Activated T-helper 1 cell treated with anti-CD3 and anti-CD28 coated beads, Interleukin-12 subunit alpha, Interleukin-12 subunit beta, Interleukin-2, Interleukin-4 antibody, amounts not matched to agents 30 ng/mL and 10 ng/mL and 1 ng/mL, durations not matched to agents 14 hours and 24 hours and 36 hours (primary cell): Measurements from ENCODE around the gene TEX14. TPM values are rescaled to one million over a fixed set of nuclear protein-coding genes. Genes with fewer than 3 reads are reported as not detected.

Source experiments
- DNase-seq: peaks from one replicate; pipeline ENCODE4 v3.0.0; 2021; ENCODE audit warnings: low spot score
- H3K27ac Mint-ChIP-seq: one replicate; pipeline ENCODE4 v1.8.0; 2021; ENCODE audit warnings: mild to moderate bottlenecking, mixed read lengths
- H3K27me3 Mint-ChIP-seq: one replicate; pipeline ENCODE4 v1.8.0; 2022; ENCODE audit warnings: mild to moderate bottlenecking, moderate library complexity, mixed read lengths; ENCODE audit not compliant: insufficient read depth
- H3K36me3 Mint-ChIP-seq: one replicate; pipeline ENCODE4 v1.8.0; 2021; ENCODE audit warnings: low read depth, mixed read lengths
- H3K4me1 Mint-ChIP-seq: one replicate; pipeline ENCODE4 v1.8.0; 2021; ENCODE audit warnings: low read depth, mixed read lengths
- H3K4me3 Mint-ChIP-seq: one replicate; pipeline ENCODE4 v1.8.0; 2021; ENCODE audit warnings: mild to moderate bottlenecking, moderate library complexity, mixed read lengths
- H3K9me3 Mint-ChIP-seq: one replicate; pipeline ENCODE4 v1.8.0; 2021; ENCODE audit warnings: mixed read lengths
- intact Hi-C: fragments of 100-400 bp; cut with micrococcal nuclease; formaldehyde crosslinking; loops from one replicate; pipeline ENCODE4 v1.15.1; 2024
- total RNA-seq: library from RNA; stranded (reverse); gene quantifications from 2 replicates; pipeline ENCODE4 v1.2.3, GENCODE V29; 2022

Gene TEX14, protein sequence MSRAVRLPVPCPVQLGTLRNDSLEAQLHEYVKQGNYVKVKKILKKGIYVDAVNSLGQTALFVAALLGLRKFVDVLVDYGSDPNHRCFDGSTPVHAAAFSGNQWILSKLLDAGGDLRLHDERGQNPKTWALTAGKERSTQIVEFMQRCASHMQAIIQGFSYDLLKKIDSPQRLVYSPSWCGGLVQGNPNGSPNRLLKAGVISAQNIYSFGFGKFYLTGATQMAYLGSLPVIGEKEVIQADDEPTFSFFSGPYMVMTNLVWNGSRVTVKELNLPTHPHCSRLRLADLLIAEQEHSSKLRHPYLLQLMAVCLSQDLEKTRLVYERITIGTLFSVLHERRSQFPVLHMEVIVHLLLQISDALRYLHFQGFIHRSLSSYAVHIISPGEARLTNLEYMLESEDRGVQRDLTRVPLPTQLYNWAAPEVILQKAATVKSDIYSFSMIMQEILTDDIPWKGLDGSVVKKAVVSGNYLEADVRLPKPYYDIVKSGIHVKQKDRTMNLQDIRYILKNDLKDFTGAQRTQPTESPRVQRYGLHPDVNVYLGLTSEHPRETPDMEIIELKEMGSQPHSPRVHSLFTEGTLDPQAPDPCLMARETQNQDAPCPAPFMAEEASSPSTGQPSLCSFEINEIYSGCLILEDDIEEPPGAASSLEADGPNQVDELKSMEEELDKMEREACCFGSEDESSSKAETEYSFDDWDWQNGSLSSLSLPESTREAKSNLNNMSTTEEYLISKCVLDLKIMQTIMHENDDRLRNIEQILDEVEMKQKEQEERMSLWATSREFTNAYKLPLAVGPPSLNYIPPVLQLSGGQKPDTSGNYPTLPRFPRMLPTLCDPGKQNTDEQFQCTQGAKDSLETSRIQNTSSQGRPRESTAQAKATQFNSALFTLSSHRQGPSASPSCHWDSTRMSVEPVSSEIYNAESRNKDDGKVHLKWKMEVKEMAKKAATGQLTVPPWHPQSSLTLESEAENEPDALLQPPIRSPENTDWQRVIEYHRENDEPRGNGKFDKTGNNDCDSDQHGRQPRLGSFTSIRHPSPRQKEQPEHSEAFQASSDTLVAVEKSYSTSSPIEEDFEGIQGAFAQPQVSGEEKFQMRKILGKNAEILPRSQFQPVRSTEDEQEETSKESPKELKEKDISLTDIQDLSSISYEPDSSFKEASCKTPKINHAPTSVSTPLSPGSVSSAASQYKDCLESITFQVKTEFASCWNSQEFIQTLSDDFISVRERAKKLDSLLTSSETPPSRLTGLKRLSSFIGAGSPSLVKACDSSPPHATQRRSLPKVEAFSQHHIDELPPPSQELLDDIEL (N-terminal part only)
- 0.13 and 0.17 TPM in 2 replicates for total RNA-seq

DNA sequence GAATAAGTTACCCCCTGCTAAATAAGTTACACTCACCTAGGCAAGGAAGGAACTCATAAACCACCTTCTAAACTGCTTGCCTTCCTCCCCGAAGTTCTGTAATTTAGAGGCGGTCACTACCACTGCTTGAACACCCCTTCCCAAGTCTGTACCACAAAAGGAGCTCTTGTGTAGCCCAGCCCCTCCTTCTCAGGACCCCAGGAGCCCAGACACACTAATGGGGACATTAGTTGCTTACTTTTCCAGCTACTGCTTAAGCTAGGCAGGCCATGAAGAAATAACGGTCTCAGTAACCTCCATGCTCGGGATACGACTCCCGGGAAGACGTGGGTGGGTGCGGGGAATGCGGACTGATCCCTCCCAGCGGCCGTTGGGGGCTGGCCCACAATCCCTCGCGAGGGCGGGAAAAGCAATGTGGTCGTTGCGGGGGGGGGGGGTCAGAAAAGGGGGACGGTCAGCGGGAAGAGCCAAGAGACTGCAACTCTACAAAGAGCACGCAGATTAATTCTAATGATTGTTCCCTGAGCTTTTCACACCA lies at the start of gene TEX14:
Gene TEX14, minus strand, starts transcription at position 345 of the 538 bp plus-strand sequence. CDS start 40,044 bp downstream, outside the sequence.
- peak within 1 kb of the TSS; percentile 97 for H3K4me3 Mint-ChIP-seq
- no peaks in the 10 kb centered on the region for H3K9me3 Mint-ChIP-seq
- no peaks in the 10 kb centered on the region for H3K27me3 Mint-ChIP-seq
- peaks cover 12% of the 10 kb centered on the region for H3K36me3 Mint-ChIP-seq
- DNase-seq = no peak
- H3K4me1 Mint-ChIP-seq = peaks cover 31% of the 10 kb centered on the region
- intact Hi-C loops = loop anchor here (1.0 to 10.0 kb wide), 4 partner anchors 32 to 357 kb away; no protein-coding TSS in a partner anchor
- peak within 1 kb of the TSS; percentile 98 for H3K27ac Mint-ChIP-seq

DNA sequence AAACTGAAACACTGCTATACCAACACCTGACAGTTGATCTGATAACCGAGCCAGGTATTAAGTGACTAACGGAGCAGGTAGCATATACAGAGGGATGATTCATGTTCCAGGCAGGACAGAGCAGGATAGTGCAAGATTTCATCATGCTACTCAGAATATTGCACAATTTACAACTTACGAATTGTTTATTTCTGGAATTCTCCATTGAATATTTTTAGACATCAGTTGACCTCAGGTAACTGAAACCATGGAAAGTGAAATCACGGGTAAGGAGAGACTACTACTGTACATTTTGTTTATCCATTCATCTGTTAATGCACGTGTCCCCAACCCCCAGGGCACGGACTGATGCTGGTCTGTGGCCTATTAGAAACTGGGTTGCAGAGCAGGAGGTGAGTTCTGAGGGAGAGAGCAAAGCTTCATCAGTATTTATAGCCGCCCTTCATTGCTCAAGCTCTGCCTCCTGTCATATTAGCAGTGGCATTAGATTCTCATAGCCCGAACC lies 49.3 kb upstream of the TEX14 start:
- H3K27ac Mint-ChIP-seq = no peak overlapping the region
- H3K27me3 Mint-ChIP-seq = no peaks in the 10 kb centered on the region
- DNase-seq = no peak
- no peaks in the 10 kb centered on the region for H3K9me3 Mint-ChIP-seq
- H3K4me1 Mint-ChIP-seq = no peaks in the 10 kb centered on the region
- intact Hi-C loops = no loop called here
- H3K36me3 Mint-ChIP-seq = no peaks in the 10 kb centered on the region
- no peak overlapping the region for H3K4me3 Mint-ChIP-seq

DNA sequence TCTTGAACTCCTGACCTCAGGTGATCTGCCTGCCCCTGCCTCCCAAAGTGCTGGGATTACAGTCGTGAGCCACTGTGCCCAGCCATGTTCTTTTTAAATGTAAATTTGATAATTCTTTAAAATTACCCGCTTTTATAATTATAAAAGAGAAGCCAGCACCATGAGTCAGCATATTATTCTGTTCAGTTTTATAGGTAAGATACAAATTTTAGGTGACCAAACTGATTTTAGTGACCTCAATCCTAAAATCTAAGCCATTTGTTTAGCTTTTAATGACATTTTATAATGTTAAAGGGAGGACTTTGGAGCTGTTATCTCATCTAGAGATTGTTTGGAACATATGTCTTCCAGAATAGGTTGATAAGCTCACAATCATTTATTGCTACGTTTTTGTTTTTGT lies 43.0 kb upstream of the TEX14 start:
- Mint-ChIP-seq H3K27ac (no peak overlapping the region), H3K4me1 (no peaks in the 10 kb centered on the region), H3K36me3 (peaks cover 3% of the 10 kb centered on the region), H3K9me3 (no peaks in the 10 kb centered on the region), H3K27me3 (no peaks in the 10 kb centered on the region), H3K4me3 (no peak overlapping the region)
- intact Hi-C loops = no loop called here
- no peak for DNase-seq

DNA sequence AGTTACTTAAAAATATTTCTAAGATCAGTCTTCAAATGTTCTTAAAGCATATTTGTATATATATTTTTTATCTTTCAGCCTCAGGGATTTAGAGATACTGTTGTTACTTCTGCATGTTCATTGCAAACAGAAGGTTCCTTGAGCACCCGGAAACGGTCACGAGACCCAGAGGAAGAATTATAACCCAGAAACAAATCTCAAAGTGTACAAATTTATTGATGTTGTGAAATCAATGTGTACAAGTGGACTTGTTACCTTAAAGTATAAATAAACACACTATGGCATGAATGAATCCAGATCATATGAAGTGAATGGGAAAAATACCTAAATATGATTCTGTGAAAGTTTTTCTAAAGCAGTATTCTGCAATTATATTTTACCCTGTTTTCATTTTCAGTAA lies 42.2 kb upstream of the TEX14 start:
- no peak overlapping the region for H3K4me3 Mint-ChIP-seq
- H3K9me3 Mint-ChIP-seq = no peaks in the 10 kb centered on the region
- no peak for DNase-seq
- H3K4me1 Mint-ChIP-seq = peaks cover under 1% of the 10 kb centered on the region
- peaks cover 3% of the 10 kb centered on the region for H3K36me3 Mint-ChIP-seq
- no peak overlapping the region for H3K27ac Mint-ChIP-seq
- no peaks in the 10 kb centered on the region for H3K27me3 Mint-ChIP-seq
- intact Hi-C loops = no loop called here

DNA sequence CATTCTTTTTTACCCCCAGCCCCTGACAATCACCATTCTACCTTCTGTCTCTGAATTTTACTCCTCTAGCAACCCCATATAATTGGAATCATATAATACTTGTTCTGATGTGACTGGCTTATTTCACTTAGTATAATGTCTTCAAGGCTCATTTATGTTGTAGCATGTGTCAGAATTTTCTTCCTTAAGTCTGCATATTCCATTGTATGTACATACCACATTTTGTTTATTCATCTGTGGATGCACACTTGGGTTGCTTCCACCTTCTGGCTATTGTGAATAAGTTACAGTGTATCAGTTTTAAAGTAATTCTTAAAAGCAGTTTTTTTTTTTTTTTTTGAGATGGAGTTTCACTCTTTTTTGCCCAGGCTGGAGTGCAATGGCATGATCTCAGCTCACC lies 39.1 kb upstream of the TEX14 start:
- intact Hi-C loops = no loop called here
- H3K4me3 Mint-ChIP-seq = no peak overlapping the region
- H3K9me3 Mint-ChIP-seq = no peaks in the 10 kb centered on the region
- DNase-seq = no peak
- peaks cover 5% of the 10 kb centered on the region for H3K4me1 Mint-ChIP-seq
- H3K27me3 Mint-ChIP-seq = no peaks in the 10 kb centered on the region
- peaks cover 6% of the 10 kb centered on the region for H3K36me3 Mint-ChIP-seq
- H3K27ac Mint-ChIP-seq = no peak overlapping the region

DNA sequence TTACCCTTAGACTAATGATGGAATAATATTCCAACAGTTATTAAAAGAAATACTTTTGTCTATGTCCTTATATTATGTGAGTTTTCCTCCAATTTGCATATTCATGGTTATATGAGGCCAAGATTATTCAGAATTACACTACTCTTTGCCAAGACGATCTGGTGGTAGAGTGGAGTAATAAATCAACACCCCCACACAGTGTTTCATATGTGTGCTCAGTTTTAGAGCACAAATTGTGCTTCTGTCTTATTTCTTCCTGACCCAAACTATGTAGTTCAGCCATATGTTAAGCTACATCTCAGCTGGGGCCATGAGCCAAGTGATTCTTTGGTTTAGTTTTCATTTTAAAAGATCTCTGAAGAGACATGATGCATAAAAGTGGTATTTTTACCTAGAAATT lies 37.0 kb upstream of the TEX14 start:
- no peak overlapping the region for H3K4me3 Mint-ChIP-seq
- H3K4me1 Mint-ChIP-seq = peaks cover 5% of the 10 kb centered on the region
- no peak overlapping the region for H3K27ac Mint-ChIP-seq

DNA sequence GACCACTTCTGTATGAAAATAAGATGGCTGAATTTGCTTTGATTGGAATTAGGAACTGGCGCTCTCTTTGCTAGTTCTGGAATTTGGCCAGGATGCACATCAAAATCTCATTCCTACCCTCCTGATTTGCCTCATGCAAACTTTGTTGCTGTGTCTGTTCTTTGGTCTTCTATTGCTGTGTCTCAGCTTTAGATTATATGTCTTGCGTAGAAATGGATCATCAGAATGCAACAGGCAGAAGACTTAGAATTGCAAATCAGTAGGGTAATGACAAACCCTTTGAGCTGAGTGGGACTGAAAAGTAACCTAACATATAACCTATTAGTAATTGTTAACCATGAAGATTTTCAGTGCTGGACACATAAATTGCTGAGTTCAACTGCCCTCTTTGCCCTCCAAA lies 30.9 kb upstream of the TEX14 start:
- H3K4me3 Mint-ChIP-seq = no peak overlapping the region
- peaks cover 22% of the 10 kb centered on the region for H3K36me3 Mint-ChIP-seq
- no peaks in the 10 kb centered on the region for H3K4me1 Mint-ChIP-seq
- no peaks in the 10 kb centered on the region for H3K27me3 Mint-ChIP-seq
- intact Hi-C loops = no loop called here
- no peaks in the 10 kb centered on the region for H3K9me3 Mint-ChIP-seq
- H3K27ac Mint-ChIP-seq = no peak overlapping the region
- no peak for DNase-seq

More for the DNA sequence above, 37.0 kb upstream of the TEX14 start:
- no peak for DNase-seq
- Mint-ChIP-seq H3K27me3 (no peaks in the 10 kb centered on the region), H3K36me3 (peaks cover 15% of the 10 kb centered on the region), H3K9me3 (no peaks in the 10 kb centered on the region)
- intact Hi-C loops = no loop called here

DNA sequence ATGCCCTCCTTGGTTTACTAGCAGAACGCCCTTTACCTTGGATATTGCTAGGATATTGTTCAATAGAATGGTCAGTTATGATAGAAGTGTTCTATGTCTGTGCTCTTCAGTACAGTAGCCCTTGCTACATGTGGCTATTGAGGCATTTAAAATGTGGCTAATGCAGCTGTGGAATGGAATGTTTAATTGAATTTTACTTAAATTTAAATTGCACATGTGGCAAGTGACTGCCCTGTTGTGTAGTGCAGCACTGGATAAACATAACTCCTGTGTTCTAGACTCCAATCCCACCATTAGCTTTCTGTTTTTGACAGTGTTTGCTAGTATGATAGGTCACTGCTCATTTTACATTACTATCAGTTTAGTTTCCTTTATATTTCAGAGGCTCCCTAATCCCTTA lies 30.4 kb upstream of the TEX14 start:
- H3K36me3 Mint-ChIP-seq = peaks cover 24% of the 10 kb centered on the region
- no peaks in the 10 kb centered on the region for H3K9me3 Mint-ChIP-seq
- no peak overlapping the region for H3K27ac Mint-ChIP-seq
- H3K4me1 Mint-ChIP-seq = no peaks in the 10 kb centered on the region
- no peak overlapping the region for H3K4me3 Mint-ChIP-seq
- DNase-seq = no peak
- H3K27me3 Mint-ChIP-seq = no peaks in the 10 kb centered on the region
- intact Hi-C loops = no loop called here

DNA sequence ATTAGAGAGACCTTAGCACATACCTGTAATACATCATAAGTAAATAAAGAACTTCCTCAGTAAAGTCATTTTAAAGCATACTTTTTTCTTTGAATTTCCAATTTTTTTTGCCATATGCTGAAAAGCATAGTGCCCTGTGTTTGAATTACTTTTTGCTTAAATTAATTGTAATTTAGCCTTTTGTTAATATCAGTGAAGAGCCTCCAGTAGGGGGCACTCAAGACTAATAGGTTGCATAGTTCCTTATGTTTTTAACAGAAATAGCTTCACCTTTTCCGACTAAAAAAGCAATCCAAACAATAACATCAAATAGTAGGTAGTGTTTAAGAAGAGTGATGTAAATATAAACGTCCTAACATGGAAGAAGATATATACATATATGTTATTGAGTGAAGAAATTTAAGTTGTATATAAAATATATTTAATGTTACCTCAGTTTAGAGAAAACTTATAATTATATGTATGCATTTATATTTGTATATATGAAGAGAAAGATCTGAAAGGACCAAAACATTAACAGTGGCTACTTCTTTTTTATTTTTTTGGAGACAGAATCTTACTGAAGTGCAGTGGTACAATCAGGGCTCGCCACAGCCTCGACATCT lies 19.2 kb upstream of the TEX14 start:
- Mint-ChIP-seq H3K9me3 (no peaks in the 10 kb centered on the region), H3K4me1 (peaks cover 18% of the 10 kb centered on the region), H3K27ac (no peak overlapping the region), H3K27me3 (no peaks in the 10 kb centered on the region), H3K36me3 (peaks cover 32% of the 10 kb centered on the region), H3K4me3 (no peak overlapping the region)
- intact Hi-C loops = loop anchor here (1.0 kb wide), 1 partner anchor 294 kb away; no protein-coding TSS in a partner anchor
- no peak for DNase-seq

DNA sequence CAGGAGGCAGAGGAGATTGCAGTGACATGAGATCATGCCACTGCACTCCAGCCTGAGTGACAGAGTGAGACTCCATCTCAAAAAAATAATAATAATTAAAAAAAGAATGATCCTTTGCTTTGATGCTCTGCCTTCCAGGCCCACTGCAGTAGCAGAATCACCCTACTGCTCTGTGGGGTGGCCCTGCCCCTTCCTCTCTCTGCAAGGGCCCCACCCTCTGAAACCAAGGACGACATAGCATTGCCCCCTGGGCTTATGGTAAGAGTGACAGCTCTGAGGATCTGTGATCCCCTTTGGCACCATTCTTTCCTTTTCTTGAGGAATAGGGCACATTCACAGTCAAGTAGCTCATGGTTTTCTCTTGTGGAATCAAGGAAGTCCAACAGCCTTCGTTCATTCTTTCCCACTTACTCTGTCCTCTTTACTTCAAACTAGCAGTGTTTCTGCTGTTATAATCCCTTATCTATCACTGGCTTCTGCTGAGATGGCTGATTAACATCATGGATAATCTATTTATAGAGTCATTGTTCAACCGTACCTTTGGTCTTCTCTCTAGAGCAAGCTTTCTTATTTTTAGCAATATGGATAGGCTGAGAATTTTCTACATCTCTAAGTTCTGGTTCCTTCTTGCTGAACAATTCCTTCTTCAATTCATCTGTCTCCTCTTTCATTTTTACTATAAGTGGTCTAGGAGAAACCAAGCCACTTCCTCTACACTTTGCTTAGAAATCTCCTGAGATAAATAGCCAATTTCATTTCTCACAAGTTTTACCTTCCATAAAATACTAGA lies 14.7 kb upstream of the TEX14 start:
- peaks cover 48% of the 10 kb centered on the region for H3K4me1 Mint-ChIP-seq
- DNase-seq = no peak
- no peaks in the 10 kb centered on the region for H3K27me3 Mint-ChIP-seq
- no peaks in the 10 kb centered on the region for H3K9me3 Mint-ChIP-seq
- H3K4me3 Mint-ChIP-seq = peak overlapping the region; percentile 54
- intact Hi-C loops = loop anchor here (1.0 to 5.0 kb wide), 2 partner anchors 119 to 295 kb away; no protein-coding TSS in a partner anchor
- peaks cover 43% of the 10 kb centered on the region for H3K36me3 Mint-ChIP-seq
- H3K27ac Mint-ChIP-seq = peak overlapping the region; percentile 73

DNA sequence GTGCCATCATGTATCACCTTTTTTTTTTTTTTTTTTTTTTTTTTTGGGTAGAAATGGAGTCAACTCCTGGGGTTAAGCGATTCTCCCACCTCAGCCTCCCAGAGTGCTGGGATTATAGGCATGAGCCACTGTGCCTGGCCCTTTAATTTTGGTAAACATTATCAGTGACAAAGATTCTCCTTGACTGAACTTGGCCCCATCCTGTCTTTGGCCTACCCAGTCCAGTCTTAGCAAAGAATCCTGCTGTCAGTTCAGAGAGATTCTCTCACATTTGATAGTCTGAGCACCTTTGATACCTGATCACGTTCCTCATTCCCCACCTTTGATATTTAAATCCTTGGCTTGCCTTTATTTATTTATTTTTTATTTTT lies 12.1 kb upstream of the TEX14 start:
- peaks cover 40% of the 10 kb centered on the region for H3K36me3 Mint-ChIP-seq
- H3K27ac Mint-ChIP-seq = no peak overlapping the region
- H3K4me3 Mint-ChIP-seq = no peak overlapping the region
- no peaks in the 10 kb centered on the region for H3K9me3 Mint-ChIP-seq
- no peaks in the 10 kb centered on the region for H3K27me3 Mint-ChIP-seq
- peaks cover 48% of the 10 kb centered on the region for H3K4me1 Mint-ChIP-seq
- DNase-seq = no peak
- intact Hi-C loops = loop anchor here (1.0 to 2.0 kb wide), 3 partner anchors 11 to 297 kb away; no protein-coding TSS in a partner anchor
